ENCODE measurements around the gene ARHGAP11A.

DNA sequence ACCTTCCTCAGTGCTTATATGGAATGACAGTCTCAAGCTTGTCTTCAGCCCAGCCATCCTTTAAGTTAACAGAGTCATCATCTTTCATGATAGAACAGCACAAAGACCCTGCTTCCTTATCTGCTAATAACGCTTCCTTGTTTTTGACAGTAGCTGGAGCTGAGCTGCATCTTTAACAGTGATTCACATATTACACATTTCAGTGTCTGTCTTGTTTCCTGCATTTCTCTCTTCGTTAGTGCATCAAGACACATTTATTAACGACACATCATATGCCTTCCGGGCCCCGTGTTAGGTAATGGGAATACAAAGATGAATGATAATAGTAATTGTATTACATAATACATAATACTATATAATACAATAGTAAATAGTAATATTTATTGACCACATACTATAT, 72.3 kb downstream of the ARHGAP11A start:
- TF ChIP-seq, protein P1, sequence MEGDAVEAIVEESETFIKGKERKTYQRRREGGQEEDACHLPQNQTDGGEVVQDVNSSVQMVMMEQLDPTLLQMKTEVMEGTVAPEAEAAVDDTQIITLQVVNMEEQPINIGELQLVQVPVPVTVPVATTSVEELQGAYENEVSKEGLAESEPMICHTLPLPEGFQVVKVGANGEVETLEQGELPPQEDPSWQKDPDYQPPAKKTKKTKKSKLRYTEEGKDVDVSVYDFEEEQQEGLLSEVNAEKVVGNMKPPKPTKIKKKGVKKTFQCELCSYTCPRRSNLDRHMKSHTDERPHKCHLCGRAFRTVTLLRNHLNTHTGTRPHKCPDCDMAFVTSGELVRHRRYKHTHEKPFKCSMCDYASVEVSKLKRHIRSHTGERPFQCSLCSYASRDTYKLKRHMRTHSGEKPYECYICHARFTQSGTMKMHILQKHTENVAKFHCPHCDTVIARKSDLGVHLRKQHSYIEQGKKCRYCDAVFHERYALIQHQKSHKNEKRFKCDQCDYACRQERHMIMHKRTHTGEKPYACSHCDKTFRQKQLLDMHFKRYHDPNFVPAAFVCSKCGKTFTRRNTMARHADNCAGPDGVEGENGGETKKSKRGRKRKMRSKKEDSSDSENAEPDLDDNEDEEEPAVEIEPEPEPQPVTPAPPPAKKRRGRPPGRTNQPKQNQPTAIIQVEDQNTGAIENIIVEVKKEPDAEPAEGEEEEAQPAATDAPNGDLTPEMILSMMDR (IDR thresholded peaks at IDR 0.05; ENCODE audit: insufficient read depth, low read length, poor library complexity, severe bottlenecking): no peak
- TF ChIP-seq EZH2phosphoT487 (conservative IDR thresholded peaks at IDR 0.05; ENCODE audit: low read length): no peak
